Astrocyte (in vitro differentiated cells and primary cell): ENCODE data around the gene PLXNB3. TPM values are rescaled to one million over a fixed set of nuclear protein-coding genes. Genes with fewer than 3 reads are reported as not detected.

Source experiments
- DNase-seq: peaks from one replicate; pipeline ENCODE4 v3.0.0-alpha.2; 2010; ENCODE audit warnings: low read depth
- FAIRE-seq: peaks from 2 replicates; lab custom pipeline; 2011; peaks lifted over from hg19 to GRCh38; lab: Jason Lieb, UNC
- H2AFZ ChIP-seq: 2 replicates; pipeline ENCODE4 v1.6.0; 2012; ENCODE audit warnings: low read depth, low read length, inconsistent platforms
- H3K27ac ChIP-seq: 2 replicates; pipeline ENCODE4 v1.5.1; 2011; ENCODE audit warnings: low read depth, low read length, inconsistent platforms
- H3K27me3 ChIP-seq: 2 replicates; pipeline ENCODE4 v1.6.0; 2011; ENCODE audit warnings: low read length, inconsistent platforms; ENCODE audit not compliant: insufficient read depth
- H3K36me3 ChIP-seq: 2 replicates; pipeline ENCODE4 v1.5.1; 2011; ENCODE audit warnings: low read length, inconsistent platforms; ENCODE audit not compliant: insufficient read depth
- H3K4me1 ChIP-seq: 2 replicates; pipeline ENCODE4 v1.5.1; 2011; ENCODE audit warnings: low read length, inconsistent platforms; ENCODE audit not compliant: insufficient read depth
- H3K4me2 ChIP-seq: 2 replicates; pipeline ENCODE4 v1.6.0; 2012; ENCODE audit warnings: low read length, inconsistent platforms
- H3K4me3 ChIP-seq: 2 replicates; pipeline ENCODE4 v1.5.1; 2011; ENCODE audit warnings: low read depth, mild to moderate bottlenecking, low read length, inconsistent platforms; ENCODE audit not compliant: insufficient read depth
- H3K79me2 ChIP-seq: 2 replicates; pipeline ENCODE4 v1.6.0; 2012; ENCODE audit warnings: mild to moderate bottlenecking, low read length, inconsistent platforms; ENCODE audit not compliant: insufficient read depth
- H3K9ac ChIP-seq: 2 replicates; pipeline ENCODE4 v1.6.0; 2012; ENCODE audit warnings: mild to moderate bottlenecking, low read length, inconsistent platforms
- H3K9me3 ChIP-seq: 2 replicates; pipeline ENCODE4 v1.5.1; 2012; ENCODE audit warnings: low read depth, mild to moderate bottlenecking, low read length, inconsistent platforms; ENCODE audit not compliant: insufficient read depth
- H4K20me1 ChIP-seq: 2 replicates; pipeline ENCODE4 v1.6.0; 2012; ENCODE audit warnings: low read length, inconsistent platforms; ENCODE audit not compliant: insufficient read depth
- H3K27ac Mint-ChIP-seq: one replicate; pipeline ENCODE4 v1.8.0; 2021; ENCODE audit warnings: mild to moderate bottlenecking, mixed read lengths; ENCODE audit not compliant: unreplicated experiment
- H3K27me3 Mint-ChIP-seq: one replicate; pipeline ENCODE4 v1.8.0; 2021; ENCODE audit warnings: low read depth, mixed read lengths; ENCODE audit not compliant: unreplicated experiment
- H3K36me3 Mint-ChIP-seq: one replicate; pipeline ENCODE4 v1.8.0; 2021; ENCODE audit warnings: low read depth, mixed read lengths; ENCODE audit not compliant: unreplicated experiment
- H3K4me1 Mint-ChIP-seq: one replicate; pipeline ENCODE4 v1.8.0; 2021; ENCODE audit warnings: low read depth, mixed read lengths; ENCODE audit not compliant: unreplicated experiment
- H3K4me3 Mint-ChIP-seq: one replicate; pipeline ENCODE4 v1.8.0; 2021; ENCODE audit warnings: mild to moderate bottlenecking, moderate library complexity, mixed read lengths; ENCODE audit not compliant: unreplicated experiment
- H3K9me3 Mint-ChIP-seq: one replicate; pipeline ENCODE4 v1.8.0; 2021; ENCODE audit warnings: mild to moderate bottlenecking, mixed read lengths; ENCODE audit not compliant: unreplicated experiment
- EZH2 ChIP-seq: IDR thresholded peaks from 2 replicates; pipeline ENCODE4 v1.6.1; 2012; ENCODE audit warnings: mild to moderate bottlenecking, low read length, inconsistent platforms; ENCODE audit not compliant: insufficient read depth
- total RNA-seq: library from RNA; stranded (reverse); gene quantifications from 2 replicates; pipeline ENCODE4 v1.2.1, GENCODE V29; 2021
- TF ChIP-seq, protein P1 (sequence below): IDR thresholded peaks from 2 replicates; pipeline ENCODE4 v1.5.1; 2011; ENCODE audit warnings: low read depth, mild to moderate bottlenecking, inconsistent platforms, low read length, moderate library complexity; ENCODE audit not compliant: insufficient read depth

Gene PLXNB3
- total RNA-seq, 1 donor from 2014 or later, result 5.3 TPM

DNA sequence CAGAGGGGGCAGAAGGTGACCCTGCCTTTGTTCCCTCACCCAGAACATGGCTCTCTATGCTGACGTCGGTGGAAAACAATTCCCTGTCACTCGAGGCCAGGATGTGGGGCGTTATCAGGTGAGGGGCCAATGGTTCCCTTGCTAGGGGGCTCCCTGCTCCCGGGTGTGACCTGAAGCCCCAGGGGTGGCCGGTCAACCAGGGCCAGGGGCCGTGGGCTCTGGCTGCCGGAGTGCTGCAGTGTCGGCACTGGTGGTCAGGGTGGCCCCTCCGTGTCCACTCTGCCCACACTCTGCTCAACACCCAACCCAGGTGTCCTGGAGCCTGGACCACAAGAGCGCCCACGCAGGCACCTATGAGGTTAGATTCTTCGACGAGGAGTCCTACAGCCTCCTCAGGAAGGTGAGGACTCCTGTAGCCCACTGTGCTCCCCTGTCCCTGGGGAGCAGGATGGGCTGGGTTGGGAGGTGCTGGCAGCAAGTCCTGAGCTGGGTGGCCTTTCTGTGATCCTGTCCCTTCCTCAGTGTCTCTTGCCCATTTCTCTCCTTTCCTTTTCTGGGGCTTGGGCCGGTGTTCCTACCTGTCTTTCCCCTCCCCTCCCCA lies 33.5 kb downstream of the PLXNB3 start:
- H3K9ac ChIP-seq, result no peak overlapping the region
- no peak for TF ChIP-seq EZH2
- TF ChIP-seq, protein P1, sequence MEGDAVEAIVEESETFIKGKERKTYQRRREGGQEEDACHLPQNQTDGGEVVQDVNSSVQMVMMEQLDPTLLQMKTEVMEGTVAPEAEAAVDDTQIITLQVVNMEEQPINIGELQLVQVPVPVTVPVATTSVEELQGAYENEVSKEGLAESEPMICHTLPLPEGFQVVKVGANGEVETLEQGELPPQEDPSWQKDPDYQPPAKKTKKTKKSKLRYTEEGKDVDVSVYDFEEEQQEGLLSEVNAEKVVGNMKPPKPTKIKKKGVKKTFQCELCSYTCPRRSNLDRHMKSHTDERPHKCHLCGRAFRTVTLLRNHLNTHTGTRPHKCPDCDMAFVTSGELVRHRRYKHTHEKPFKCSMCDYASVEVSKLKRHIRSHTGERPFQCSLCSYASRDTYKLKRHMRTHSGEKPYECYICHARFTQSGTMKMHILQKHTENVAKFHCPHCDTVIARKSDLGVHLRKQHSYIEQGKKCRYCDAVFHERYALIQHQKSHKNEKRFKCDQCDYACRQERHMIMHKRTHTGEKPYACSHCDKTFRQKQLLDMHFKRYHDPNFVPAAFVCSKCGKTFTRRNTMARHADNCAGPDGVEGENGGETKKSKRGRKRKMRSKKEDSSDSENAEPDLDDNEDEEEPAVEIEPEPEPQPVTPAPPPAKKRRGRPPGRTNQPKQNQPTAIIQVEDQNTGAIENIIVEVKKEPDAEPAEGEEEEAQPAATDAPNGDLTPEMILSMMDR, result no peak
- peaks cover 15% of the 10 kb centered on the region for H3K4me1 ChIP-seq
- FAIRE-seq (no peak), DNase-seq (no peak)
- H3K4me1 Mint-ChIP-seq, result peaks cover 5% of the 10 kb centered on the region
- no peaks in the 10 kb centered on the region for H3K36me3 Mint-ChIP-seq
- H4K20me1 ChIP-seq, result peaks cover 28% of the 10 kb centered on the region
- no peak overlapping the region for H3K27ac Mint-ChIP-seq
- no peaks in the 10 kb centered on the region for H3K27me3 Mint-ChIP-seq
- no peak overlapping the region for H3K4me3 ChIP-seq
- H3K79me2 ChIP-seq, result peaks cover 44% of the 10 kb centered on the region
- H3K4me3 Mint-ChIP-seq, result no peak overlapping the region
- H3K4me2 ChIP-seq, result no peak overlapping the region
- H3K9me3 ChIP-seq, result no peaks in the 10 kb centered on the region
- no peak overlapping the region for H3K27ac ChIP-seq
- H3K9me3 Mint-ChIP-seq, result no peaks in the 10 kb centered on the region
- H3K36me3 ChIP-seq, result peaks cover 2% of the 10 kb centered on the region
- H3K27me3 ChIP-seq, result no peaks in the 10 kb centered on the region
- H2AFZ ChIP-seq, result no peak overlapping the region

DNA sequence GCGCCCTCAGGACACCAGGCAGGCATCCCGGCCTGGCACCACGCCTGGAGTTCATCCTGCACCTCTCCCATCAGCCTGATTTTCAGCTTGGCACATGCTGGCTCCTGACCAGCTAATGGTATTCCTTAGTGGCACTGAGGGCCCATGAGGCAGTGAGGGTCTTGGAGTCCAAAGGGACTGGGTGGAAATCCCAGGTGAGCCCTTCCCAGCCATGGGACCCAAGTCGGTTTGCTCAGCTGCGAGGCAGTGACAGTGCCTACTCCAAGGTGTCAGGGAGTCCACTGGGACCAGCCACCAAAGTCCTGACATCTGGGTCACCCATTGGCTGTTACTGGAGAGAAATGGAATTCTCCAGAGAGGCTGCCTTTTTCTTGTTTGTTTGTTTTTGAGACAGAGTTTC lies 35.3 kb downstream of the PLXNB3 start:
- Mint-ChIP-seq H3K36me3 (no peaks in the 10 kb centered on the region), H3K9me3 (no peaks in the 10 kb centered on the region), H3K4me3 (no peak overlapping the region), H3K27ac (no peak overlapping the region), H3K27me3 (no peaks in the 10 kb centered on the region), H3K4me1 (peaks cover 5% of the 10 kb centered on the region)
- FAIRE-seq (no peak), DNase-seq (no peak)
- no peaks in the 10 kb centered on the region for H3K9me3 ChIP-seq
- peaks cover 8% of the 10 kb centered on the region for H3K4me1 ChIP-seq
- peaks cover 22% of the 10 kb centered on the region for H4K20me1 ChIP-seq
- no peak overlapping the region for H3K4me2 ChIP-seq
- H3K79me2 ChIP-seq, result peaks cover 31% of the 10 kb centered on the region
- no peak overlapping the region for H3K4me3 ChIP-seq
- no peak overlapping the region for H3K27ac ChIP-seq
- H2AFZ ChIP-seq, result no peak overlapping the region
- no peaks in the 10 kb centered on the region for H3K27me3 ChIP-seq
- TF ChIP-seq, protein P1, result no peak
- TF ChIP-seq EZH2, result no peak
- H3K9ac ChIP-seq, result no peak overlapping the region
- peaks cover 2% of the 10 kb centered on the region for H3K36me3 ChIP-seq

DNA sequence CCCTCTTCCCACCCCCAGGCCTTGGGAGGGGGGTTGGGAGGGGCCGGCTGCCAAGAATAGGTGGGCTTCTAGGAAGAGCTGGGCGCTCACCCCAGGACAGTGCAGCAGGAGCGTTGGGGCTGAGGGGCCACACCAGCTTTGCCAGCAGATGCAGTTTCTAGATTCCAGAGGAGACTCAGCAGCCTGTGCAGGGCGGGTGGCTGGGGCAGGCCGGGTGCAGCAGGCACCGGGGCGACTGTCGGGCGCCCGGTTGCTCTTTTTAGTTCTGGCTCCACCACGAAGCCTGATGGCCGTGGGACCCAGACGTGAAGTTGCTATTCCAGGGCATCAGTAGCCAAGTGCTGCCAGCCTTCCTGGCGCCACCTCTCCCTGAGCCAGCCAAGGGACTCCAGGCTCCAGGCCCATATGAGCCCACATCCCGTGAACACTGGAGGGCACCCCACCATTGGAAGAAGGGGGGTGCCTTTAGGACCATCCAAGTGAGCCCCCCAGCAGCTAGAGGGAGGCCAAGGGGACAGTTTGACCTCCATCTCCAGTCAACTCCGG lies 36.2 kb downstream of the PLXNB3 start:
- Histone ChIP-seq H3K9me3 (no peaks in the 10 kb centered on the region), H3K36me3 (peaks cover 2% of the 10 kb centered on the region), H3K79me2 (peaks cover 25% of the 10 kb centered on the region), H3K9ac (no peak overlapping the region), H4K20me1 (peaks cover 22% of the 10 kb centered on the region), H3K4me2 (no peak overlapping the region), H2AFZ (no peak overlapping the region), H3K27ac (no peak overlapping the region), H3K4me1 (peaks cover 6% of the 10 kb centered on the region), H3K4me3 (no peak overlapping the region), H3K27me3 (no peaks in the 10 kb centered on the region)
- H3K27ac Mint-ChIP-seq, result no peak overlapping the region
- TF ChIP-seq, protein P1, result no peak
- DNase-seq (no peak), FAIRE-seq (no peak)
- peaks cover 5% of the 10 kb centered on the region for H3K4me1 Mint-ChIP-seq
- H3K36me3 Mint-ChIP-seq, result no peaks in the 10 kb centered on the region
- no peaks in the 10 kb centered on the region for H3K27me3 Mint-ChIP-seq
- H3K9me3 Mint-ChIP-seq, result no peaks in the 10 kb centered on the region
- H3K4me3 Mint-ChIP-seq, result no peak overlapping the region
